PC-3 (cell line): ENCODE results near the gene IGFL2.

Experiments
- CTCF ChIP-seq: fragments of 300-600 bp; sonication (generic); conservative IDR thresholded peaks from 2 replicates; pipeline ENCODE4 v1.5.1; 2017; ENCODE audit warnings: antibody characterized with exemption, low read depth, mild to moderate bottlenecking, low read length
- EZH2 ChIP-seq: fragments of 300-600 bp; sonication (generic); IDR thresholded peaks from one replicate; pipeline ENCODE4 v1.6.1; 2017; ENCODE audit warnings: antibody characterized with exemption, mild to moderate bottlenecking, low read length; ENCODE audit not compliant: unreplicated experiment
- EZH2phosphoT487 ChIP-seq: fragments of 300-600 bp; sonication (generic); IDR thresholded peaks from 2 replicates; pipeline ENCODE4 v1.6.1; 2018; ENCODE audit warnings: mild to moderate bottlenecking, antibody characterized with exemption, low read length, borderline replicate concordance

GRCh38 chr19:46189971-46190888, 42.2 kb downstream of the IGFL2 start:
- TF ChIP-seq CTCF = no peak
- no peak for TF ChIP-seq EZH2phosphoT487
- TF ChIP-seq EZH2 = no peak
